K562 (cell line): ENCODE data around the gene EDDM13. TPM values are rescaled to one million over a fixed set of nuclear protein-coding genes. Genes with fewer than 3 reads are reported as not detected.

Experiments
- ATAC-seq: fragments of 200-7000 bp; cut with Tn5 transposase; 3 replicates; pipeline ENCODE4 v1.9.1; 2020; ENCODE audit warnings: moderate library complexity
- BruUV-seq: library from RNA; stranded (reverse); fragments of 400-500 nt; replicated peaks from 2 replicates; lab custom pipeline; 2021; lab: Mats Ljungman, UMichigan
- CTCF ChIA-PET: fragments of 300-600 bp; formaldehyde crosslinking; extraction: SDS; loops from one replicate; lab custom pipeline; 2021; ENCODE audit warnings: low intra/inter-chr PET ratio; lab: Yijun Ruan, JAX
- POLR2A ChIA-PET: fragments of 300-600, 350-650 bp; sonication (Branson Sonifier 250); formaldehyde crosslinking; extraction: SDS; loops from one replicate; lab custom pipeline; 2021; ENCODE audit warnings: antibody characterized with exemption, inconsistent platforms; lab: Yijun Ruan, JAX
- DNase-seq, 4 experiments: peaks; one replicate each; pipeline versions ENCODE4 v3.0.0 to v3.0.0-alpha.2; 2011 to 2018; ENCODE audit warnings: low spot score in 3 of 4, mixed read lengths in 3 of 4; ENCODE audit errors: extremely low read depth in 1 of 4
- FAIRE-seq: peaks from 2 replicates; lab custom pipeline; 2011; peaks lifted over from hg19 to GRCh38; lab: Jason Lieb, UNC
- H2AFZ ChIP-seq: 2 replicates; pipeline ENCODE4 v1.6.0; 2011; ENCODE audit warnings: low read depth, low read length, control low read depth, inconsistent platforms
- H3K27ac ChIP-seq: fragments of 200-600 bp; 3 replicates; pipeline ENCODE4 v1.8.0; 2011; ENCODE audit warnings: low read depth, mild to moderate bottlenecking, control low read depth, inconsistent platforms, low read length, moderate library complexity, mixed read lengths; ENCODE audit errors: extremely low read depth
- H3K27me3 ChIP-seq, 2 experiments: fragments of 300-600 bp in 1 of 2; 2 replicates in 1 of 2; 3 replicates in 1 of 2; pipeline versions ENCODE4 v1.6.0 to v1.8.0; 2011; ENCODE audit warnings: inconsistent platforms in 2 of 2, low read length in 2 of 2, mild to moderate bottlenecking in 1 of 2, mixed read lengths in 1 of 2, moderate library complexity in 1 of 2; ENCODE audit not compliant: control insufficient read depth in 2 of 2, insufficient read depth in 2 of 2
- H3K36me3 ChIP-seq: fragments of 300-600 bp; 3 replicates; pipeline ENCODE4 v1.8.0; 2011; ENCODE audit warnings: mild to moderate bottlenecking, low read length, inconsistent platforms; ENCODE audit not compliant: control insufficient read depth, insufficient read depth
- H3K4me1 ChIP-seq, 2 experiments: fragments of 200-600 bp in 1 of 2; replicated peaks in 1 of 2; 2 replicates in 1 of 2; 3 replicates in 1 of 2; pipeline versions ENCODE4 v1.5.1 to v1.8.0; 2011; ENCODE audit warnings: inconsistent platforms in 2 of 2, low read length in 2 of 2, mild to moderate bottlenecking in 1 of 2, mixed read lengths in 1 of 2, moderate library complexity in 1 of 2; ENCODE audit not compliant: control insufficient read depth in 2 of 2, insufficient read depth in 2 of 2
- H3K4me2 ChIP-seq: 2 replicates; pipeline ENCODE4 v1.6.1; 2011; ENCODE audit warnings: low read length, control low read depth, inconsistent platforms, mixed read lengths; ENCODE audit not compliant: insufficient read depth
- H3K4me3 ChIP-seq: fragments of 200-600 bp; sonication (generic), shearing (Covaris generic); 2 replicates; pipeline ENCODE4 v1.5.1; 2016; ENCODE audit warnings: control low read depth, inconsistent platforms
- H3K79me2 ChIP-seq: fragments of 200-600 bp; 3 replicates; pipeline ENCODE4 v1.8.0; 2011; ENCODE audit warnings: low read length, inconsistent platforms; ENCODE audit not compliant: control insufficient read depth, insufficient read depth
- H3K9ac ChIP-seq, 2 experiments: 2 replicates each; pipeline versions ENCODE4 v1.6.0 to v1.6.1; 2011; ENCODE audit warnings: low read depth in 2 of 2, low read length in 2 of 2, control low read depth in 1 of 2, inconsistent platforms in 1 of 2, mild to moderate bottlenecking in 1 of 2, mixed read lengths in 1 of 2; ENCODE audit not compliant: insufficient read depth in 1 of 2
- H3K9me1 ChIP-seq: one replicate; pipeline ENCODE4 v1.6.0; 2011; ENCODE audit warnings: inconsistent platforms, mild to moderate bottlenecking, low read length, moderate library complexity; ENCODE audit not compliant: control insufficient read depth, insufficient read depth
- H3K9me3 ChIP-seq: replicated peaks from 2 replicates; pipeline ENCODE4 v1.5.1; 2011; ENCODE audit warnings: low read depth, low read length, inconsistent platforms; ENCODE audit not compliant: control insufficient read depth, insufficient read depth
- H4K20me1 ChIP-seq: replicated peaks from 2 replicates; pipeline ENCODE4 v1.6.1; 2011; ENCODE audit warnings: low read length, inconsistent platforms, mixed read lengths; ENCODE audit not compliant: control insufficient read depth, insufficient read depth
- ETV1 ChIP-seq: fragments of 450-650 bp; conservative IDR thresholded peaks from 2 replicates; pipeline ENCODE4 v1.6.1; 2016; ENCODE audit warnings: missing genetic modification characterization, control low read depth, low read depth, missing compliant biosample characterization
- ETV6 ChIP-seq, 3 experiments: fragments of 150-350 bp in 1 of 3; sonication (generic) in 1 of 3; formaldehyde crosslinking in 1 of 3; IDR thresholded peaks; 2 replicates each; pipeline versions ENCODE4 v1.6.1 to v1.8.0; 2014 to 2022; ENCODE audit warnings: borderline replicate concordance in 2 of 3, low read depth in 2 of 3, antibody characterized with exemption in 1 of 3, low read length in 1 of 3, mild to moderate bottlenecking in 1 of 3, missing genetic modification reagents in 1 of 3
- HBP1 ChIP-seq: fragments of 450-650 bp; formaldehyde crosslinking; IDR thresholded peaks from 2 replicates; pipeline ENCODE4 v1.4.0; 2022; ENCODE audit warnings: missing genetic modification characterization
- MAX ChIP-seq: sonication (generic); formaldehyde crosslinking; IDR thresholded peaks from 2 replicates; pipeline ENCODE4 v1.9.0; 2022; ENCODE audit warnings: mild to moderate bottlenecking, missing genetic modification reagents
- MYC ChIP-seq, 2 experiments: fragments of 250-450 bp in 1 of 2; sonication (Bioruptor Pico) in 1 of 2; IDR thresholded peaks; 2 replicates each; pipeline versions ENCODE4 v1.5.1 to v1.6.1; 2012 to 2021; ENCODE audit warnings: low read depth in 2 of 2, borderline replicate concordance in 1 of 2, improper control_type of control experiment in 1 of 2, low read length in 1 of 2, mild to moderate bottlenecking in 1 of 2, moderate library complexity in 1 of 2
- NR2C2 ChIP-seq, 2 experiments: fragments of 200-800 bp in 1 of 2; sonication (Bioruptor generic) in 1 of 2; sonication (generic) in 1 of 2; formaldehyde crosslinking in 1 of 2; IDR thresholded peaks; 2 replicates each; pipeline versions ENCODE4 v1.6.1 to v1.8.0; 2016 to 2022; ENCODE audit warnings: mild to moderate bottlenecking in 1 of 2, missing compliant biosample characterization in 1 of 2, missing genetic modification characterization in 1 of 2, missing genetic modification reagents in 1 of 2
- PRPF4 ChIP-seq: fragments of 200-400 bp; formaldehyde crosslinking; IDR thresholded peaks from one replicate; pipeline ENCODE4 v1.6.1; 2017; ENCODE audit warnings: low read length, low read depth, mild to moderate bottlenecking; ENCODE audit not compliant: insufficient read depth, poor library complexity, severe bottlenecking
- WGBS: fragments of 100-300 bp; shearing (Covaris generic); methylation state at CpG from one replicate; pipeline ENCODE4 v1.1.6; 2016; ENCODE audit warnings: low coverage, mixed read lengths; ENCODE audit not compliant: insufficient coverage; ENCODE audit errors: missing lambda C conversion rate; 5-methylcytosine and 5-hydroxymethylcytosine counted together
- in situ Hi-C: fragments of 300-500 bp; cut with MboI; formaldehyde crosslinking; loops from 4 replicates; pipeline ENCODE4 v1.15.0; 2018; ENCODE audit warnings: inconsistent platforms, mixed read lengths
- intact Hi-C: fragments of 100-400 bp; cut with micrococcal nuclease; formaldehyde crosslinking; loops from 2 replicates; pipeline ENCODE4 v1.14.2; 2022
- polyA plus RNA-seq, 8 experiments: library from polyadenylated mRNA; depleted of rRNA in 4 of 8; stranded (reverse) in 5 of 8; unstranded in 3 of 8; fragments of >200 nt; fragmentation: Nextera tagmentation in 2 of 8; fragmentation: Illumina TruSeq in 1 of 8; extraction: Ambion mirVana in 2 of 8; extraction: Trizol in 1 of 8; gene quantifications; 2 replicates each; pipeline versions ENCODE4 v1.2.1 to v1.2.3, GENCODE V29; 2011 to 2014; ENCODE audit warnings: inconsistent platforms in 1 of 8, missing spikeins in 1 of 8
- total RNA-seq, 7 experiments: library from RNA; depleted of rRNA in 6 of 7; stranded (reverse); fragments of >200 nt in 6 of 7; fragmentation: Illumina TruSeq in 2 of 7; extraction: Trizol in 2 of 7; gene quantifications; 2 replicates each; pipeline versions ENCODE4 v1.2.1 to v1.2.3, GENCODE V29; 2011 to 2021; ENCODE audit warnings: low replicate concordance in 1 of 7
- TF ChIP-seq, protein P1 (sequence below): fragments of 250-450 bp; sonication (Bioruptor Pico); IDR thresholded peaks from 2 replicates; pipeline ENCODE4 v1.5.0; 2022; ENCODE audit warnings: mild to moderate bottlenecking
- TF ChIP-seq, protein P2 (sequence below), 2 experiments: IDR thresholded peaks in 1 of 2; conservative IDR thresholded peaks in 1 of 2; 2 replicates each; pipeline ENCODE4 v1.6.1; 2016; ENCODE audit warnings: low read depth in 2 of 2, mild to moderate bottlenecking in 1 of 2, missing compliant biosample characterization in 1 of 2, missing genetic modification characterization in 1 of 2, moderate library complexity in 1 of 2

EDDM13 gene
- total and polyA plus RNA-seq, 9 of the 15 experiments (the other 6 are each of a cell fraction or from before 2014, with no cell fraction given): 2.0 to 7.7 (median 4.1) TPM

- WGBS: 37% methylated on average over 6 of the region's 9 CpGs
- Histone ChIP-seq H3K4me3 (no peak overlapping the region), H3K27me3 (no peaks in the 10 kb centered on the region), H3K4me1 (peaks cover 4 to 19% of the 10 kb centered on the region in 2 experiments; a peak in 4 of 5 replicates), H3K4me2 (peak overlapping the region; percentile 23; the same call in 1 of the 2 replicates), H3K36me3 (peaks cover 25% of the 10 kb centered on the region; the same call in 2 of the 3 replicates), H2AFZ (0 out of 2 replicates have a peak overlapping the region, but pooled peaks have one; percentile 18), H3K79me2 (no peaks in the 10 kb centered on the region; the same call in 2 of the 3 replicates), H3K27ac (no peak overlapping the region; the same call in 2 of the 3 replicates), H3K9me1 (peaks cover 2% of the 10 kb centered on the region), H3K9me3 (no peaks in the 10 kb centered on the region), H4K20me1 (no peaks in the 10 kb centered on the region), H3K9ac (no peak overlapping the region)
- intact Hi-C loops (no loop called here), in situ Hi-C loops (loop anchor here (25.0 kb wide), 1 partner anchor 665 kb away; the partner anchor contains the start of genes CCDC106, ZNF580 and ZNF581)
- DNase-seq (peak in 1 of 4 experiments; percentile 27), ATAC-seq (peak; percentile 71), FAIRE-seq (no peak)
- BruUV-seq: no TSS peak
- ChIA-PET POLR2A (interaction anchor here (0.7 to 1.2 kb wide), 2 partner anchors 7 to 20 kb away, joined by 4 read pairs; no protein-coding TSS in a partner anchor), CTCF (interaction anchor here (1.4 kb wide), 1 partner anchor 48 kb away, joined by 4 read pairs; no protein-coding TSS in a partner anchor)
- TF ChIP-seq HBP1 (CRISPR knock-in tag): peak; percentile 74; the same call in 1 of the 2 replicates
- TF ChIP-seq MAX: 0 out of 2 replicates have a peak, but pooled peaks have one; percentile 26
- TF ChIP-seq, protein P1, sequence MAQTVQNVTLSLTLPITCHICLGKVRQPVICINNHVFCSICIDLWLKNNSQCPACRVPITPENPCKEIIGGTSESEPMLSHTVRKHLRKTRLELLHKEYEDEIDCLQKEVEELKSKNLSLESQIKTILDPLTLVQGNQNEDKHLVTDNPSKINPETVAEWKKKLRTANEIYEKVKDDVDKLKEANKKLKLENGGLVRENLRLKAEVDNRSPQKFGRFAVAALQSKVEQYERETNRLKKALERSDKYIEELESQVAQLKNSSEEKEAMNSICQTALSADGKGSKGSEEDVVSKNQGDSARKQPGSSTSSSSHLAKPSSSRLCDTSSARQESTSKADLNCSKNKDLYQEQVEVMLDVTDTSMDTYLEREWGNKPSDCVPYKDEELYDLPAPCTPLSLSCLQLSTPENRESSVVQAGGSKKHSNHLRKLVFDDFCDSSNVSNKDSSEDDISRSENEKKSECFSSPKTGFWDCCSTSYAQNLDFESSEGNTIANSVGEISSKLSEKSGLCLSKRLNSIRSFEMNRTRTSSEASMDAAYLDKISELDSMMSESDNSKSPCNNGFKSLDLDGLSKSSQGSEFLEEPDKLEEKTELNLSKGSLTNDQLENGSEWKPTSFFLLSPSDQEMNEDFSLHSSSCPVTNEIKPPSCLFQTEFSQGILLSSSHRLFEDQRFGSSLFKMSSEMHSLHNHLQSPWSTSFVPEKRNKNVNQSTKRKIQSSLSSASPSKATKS (CRISPR knock-in tag): no peak
- TF ChIP-seq, protein P2, sequence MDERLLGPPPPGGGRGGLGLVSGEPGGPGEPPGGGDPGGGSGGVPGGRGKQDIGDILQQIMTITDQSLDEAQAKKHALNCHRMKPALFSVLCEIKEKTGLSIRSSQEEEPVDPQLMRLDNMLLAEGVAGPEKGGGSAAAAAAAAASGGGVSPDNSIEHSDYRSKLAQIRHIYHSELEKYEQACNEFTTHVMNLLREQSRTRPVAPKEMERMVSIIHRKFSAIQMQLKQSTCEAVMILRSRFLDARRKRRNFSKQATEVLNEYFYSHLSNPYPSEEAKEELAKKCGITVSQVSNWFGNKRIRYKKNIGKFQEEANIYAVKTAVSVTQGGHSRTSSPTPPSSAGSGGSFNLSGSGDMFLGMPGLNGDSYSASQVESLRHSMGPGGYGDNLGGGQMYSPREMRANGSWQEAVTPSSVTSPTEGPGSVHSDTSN (CRISPR knock-in tag; IDR thresholded peaks at IDR 0.05; ENCODE audit: low read depth): no peak
- TF ChIP-seq, protein P2 (tag; conservative IDR thresholded peaks at IDR 0.05; ENCODE audit: low read depth): peak; percentile 85
- no peak for TF ChIP-seq NR2C2 (CRISPR knock-in tag; IDR thresholded peaks at IDR 0.05)
- no peak for TF ChIP-seq NR2C2 (tag; IDR thresholded peaks at IDR 0.05)
- TF ChIP-seq PRPF4: no peak
- TF ChIP-seq ETV1 (tag): peak; percentile 73
- peak; percentile 60; the same call in 1 of the 2 replicates for TF ChIP-seq MYC (IDR thresholded peaks at IDR 0.05; ENCODE audit: low read depth, low read length)
- no peak for TF ChIP-seq MYC (CRISPR knock-in tag; IDR thresholded peaks at IDR 0.05; ENCODE audit: borderline replicate concordance, low read depth)
- TF ChIP-seq ETV6 (IDR thresholded peaks at IDR 0.05; ENCODE audit: borderline replicate concordance in 1 of 2, low read depth in 2 of 2, low read length in 1 of 2): peak; percentile 20 to 83; a peak in 3 of 4 replicates
- TF ChIP-seq ETV6 (CRISPR knock-in tag; IDR thresholded peaks at IDR 0.05; ENCODE audit: borderline replicate concordance): no peak
Measured at GRCh38 chr19:56301886-56302620, 29.5 kb downstream of the EDDM13 start.
